ENCODE data around the gene RAB7A.

DNA sequence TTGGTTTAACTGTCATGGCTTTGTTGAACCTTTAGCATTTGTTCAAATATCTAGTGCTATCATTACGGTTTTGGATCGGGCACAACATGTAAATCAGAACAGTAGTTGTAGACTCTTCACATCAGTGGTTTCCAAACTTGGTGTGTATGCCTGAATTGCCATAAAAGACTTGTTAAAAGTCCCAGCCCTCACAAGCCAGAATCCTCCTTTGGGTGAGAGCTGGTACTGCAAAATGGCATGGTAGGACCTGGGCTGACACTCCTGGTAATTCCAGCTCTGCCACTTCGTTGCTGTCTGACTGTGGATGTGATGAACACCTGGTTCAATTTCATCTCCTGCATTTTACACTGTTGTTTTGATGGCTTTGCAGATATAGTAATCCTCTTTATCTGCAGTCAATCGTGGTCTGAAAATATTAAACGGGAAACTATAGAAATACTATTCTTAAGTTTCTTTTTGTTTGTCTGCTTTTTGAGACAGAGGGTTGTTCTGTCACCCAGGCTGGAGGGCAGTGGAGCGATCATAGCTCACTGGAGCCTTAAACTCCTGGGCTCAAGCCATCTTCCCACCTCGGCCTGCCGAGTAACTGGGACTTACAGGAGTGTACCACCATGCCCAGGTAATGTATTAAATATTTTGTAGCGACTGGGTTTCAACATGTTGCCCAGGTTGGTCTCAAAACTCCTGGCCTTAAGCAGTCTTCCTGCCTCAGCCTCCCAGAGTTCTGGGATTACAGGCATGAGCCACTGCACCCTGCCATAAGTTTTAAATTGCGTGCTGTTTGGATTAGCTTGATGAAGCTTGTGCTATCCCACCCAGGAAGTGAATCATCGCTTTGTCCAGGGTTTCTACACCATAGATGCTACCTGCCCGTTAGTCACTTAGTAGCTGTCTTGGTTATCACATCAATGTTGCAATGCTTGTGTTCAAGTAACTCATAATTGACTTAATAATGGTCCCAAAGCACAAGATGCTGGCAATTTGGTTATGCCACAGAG lies 61.6 kb downstream of the RAB7A start:
- no peak for TF ChIP-seq BHLHE40 (IDR thresholded peaks at IDR 0.05; ENCODE audit: borderline replicate concordance)
- no peak for TF ChIP-seq ZNF384 (IDR thresholded peaks at IDR 0.05)
- TF ChIP-seq, protein P1, sequence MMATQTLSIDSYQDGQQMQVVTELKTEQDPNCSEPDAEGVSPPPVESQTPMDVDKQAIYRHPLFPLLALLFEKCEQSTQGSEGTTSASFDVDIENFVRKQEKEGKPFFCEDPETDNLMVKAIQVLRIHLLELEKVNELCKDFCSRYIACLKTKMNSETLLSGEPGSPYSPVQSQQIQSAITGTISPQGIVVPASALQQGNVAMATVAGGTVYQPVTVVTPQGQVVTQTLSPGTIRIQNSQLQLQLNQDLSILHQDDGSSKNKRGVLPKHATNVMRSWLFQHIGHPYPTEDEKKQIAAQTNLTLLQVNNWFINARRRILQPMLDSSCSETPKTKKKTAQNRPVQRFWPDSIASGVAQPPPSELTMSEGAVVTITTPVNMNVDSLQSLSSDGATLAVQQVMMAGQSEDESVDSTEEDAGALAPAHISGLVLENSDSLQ (IDR thresholded peaks at IDR 0.05) = no peak

Data from HEK293T (cell line).